H7 (cell line): ENCODE data around the gene PDGFA. TPM values are rescaled to one million over a fixed set of nuclear protein-coding genes. Genes with fewer than 3 reads are reported as not detected.

ENCODE experiments used
- DNase-seq: peaks from one replicate; pipeline ENCODE4 v3.0.0; 2012
- H3K27me3 ChIP-seq: 2 replicates; pipeline ENCODE4 v1.6.0; 2011; ENCODE audit warnings: mild to moderate bottlenecking, low read length; ENCODE audit not compliant: control insufficient read depth, insufficient read depth
- H3K36me3 ChIP-seq: replicated peaks from 2 replicates; pipeline ENCODE4 v1.5.1; 2011; ENCODE audit warnings: low read length; ENCODE audit not compliant: control insufficient read depth, insufficient read depth
- H3K4me3 ChIP-seq: 2 replicates; pipeline ENCODE4 v1.5.1; 2011; ENCODE audit warnings: low read depth, mild to moderate bottlenecking, control low read depth, low read length, moderate library complexity; ENCODE audit not compliant: insufficient read depth
- total RNA-seq: library from RNA; depleted of rRNA; stranded (reverse); fragments of >200 nt; shearing (Covaris generic); gene quantifications from 2 replicates; pipeline ENCODE4 v1.2.3, GENCODE V29; 2014

The PDGFA gene
- total RNA-seq, 1 experiment from 2014 or later: 149 TPM

- no peak overlapping the region for H3K4me3 ChIP-seq
- H3K36me3 ChIP-seq: no peaks in the 10 kb centered on the region; the same call in none of the 2 replicates
- peaks cover under 1% of the 10 kb centered on the region; the same call in 1 of the 2 replicates for H3K27me3 ChIP-seq
- DNase-seq: no peak
Measured at GRCh38 chr7:511476-512145, 8.0 kb downstream of the PDGFA start.

- H3K36me3 ChIP-seq: no peaks in the 10 kb centered on the region; the same call in none of the 2 replicates
- no peaks in the 10 kb centered on the region for H3K27me3 ChIP-seq
- no peak for DNase-seq
- no peak overlapping the region for H3K4me3 ChIP-seq
Measured at GRCh38 chr7:510782-511281, 8.8 kb downstream of the PDGFA start.

GRCh38 chr7:510131-510481, 9.5 kb downstream of the PDGFA start:
- H3K36me3 ChIP-seq: no peaks in the 10 kb centered on the region; the same call in none of the 2 replicates
- no peaks in the 10 kb centered on the region for H3K27me3 ChIP-seq
- DNase-seq: no peak
- H3K4me3 ChIP-seq: no peak overlapping the region

GRCh38 chr7:509426-510130, 10.1 kb downstream of the PDGFA start:
- no peak overlapping the region for H3K4me3 ChIP-seq
- H3K27me3 ChIP-seq: no peaks in the 10 kb centered on the region
- no peaks in the 10 kb centered on the region; the same call in none of the 2 replicates for H3K36me3 ChIP-seq
- no peak for DNase-seq

GRCh38 chr7:508461-509170, 11.0 kb downstream of the PDGFA start:
- Histone ChIP-seq H3K4me3 (no peak overlapping the region), H3K27me3 (no peaks in the 10 kb centered on the region), H3K36me3 (no peaks in the 10 kb centered on the region; the same call in none of the 2 replicates)
- no peak for DNase-seq

- Histone ChIP-seq H3K4me3 (no peak overlapping the region), H3K36me3 (no peaks in the 10 kb centered on the region; the same call in none of the 2 replicates), H3K27me3 (no peaks in the 10 kb centered on the region)
- DNase-seq: no peak
Measured at GRCh38 chr7:507623-508300, 11.9 kb downstream of the PDGFA start.

GRCh38 chr7:506921-507622, 12.6 kb downstream of the PDGFA start:
- Histone ChIP-seq H3K36me3 (no peaks in the 10 kb centered on the region; the same call in none of the 2 replicates), H3K27me3 (no peaks in the 10 kb centered on the region), H3K4me3 (no peak overlapping the region)
- no peak for DNase-seq

- DNase-seq: no peak
- no peaks in the 10 kb centered on the region for H3K27me3 ChIP-seq
- H3K4me3 ChIP-seq: no peak overlapping the region
- peaks cover under 1% of the 10 kb centered on the region for H3K36me3 ChIP-seq
Measured at GRCh38 chr7:506391-506831, 13.2 kb downstream of the PDGFA start.

GRCh38 chr7:505171-505570, 14.5 kb downstream of the PDGFA start:
- Histone ChIP-seq H3K4me3 (no peak overlapping the region), H3K27me3 (no peaks in the 10 kb centered on the region), H3K36me3 (peaks cover 4% of the 10 kb centered on the region)
- DNase-seq: no peak

- H3K4me3 ChIP-seq: no peak overlapping the region
- DNase-seq: no peak
- no peaks in the 10 kb centered on the region for H3K27me3 ChIP-seq
- peaks cover 4% of the 10 kb centered on the region for H3K36me3 ChIP-seq
Measured at GRCh38 chr7:504221-505111, 15.2 kb downstream of the PDGFA start.

GRCh38 chr7:503575-504111, 16.0 kb downstream of the PDGFA start:
- DNase-seq: no peak
- Histone ChIP-seq H3K36me3 (peaks cover 5% of the 10 kb centered on the region), H3K4me3 (no peak overlapping the region), H3K27me3 (no peaks in the 10 kb centered on the region)

GRCh38 chr7:502296-502695, 17.4 kb downstream of the PDGFA start:
- Histone ChIP-seq H3K36me3 (peaks cover 5% of the 10 kb centered on the region), H3K27me3 (no peaks in the 10 kb centered on the region), H3K4me3 (no peak overlapping the region)
- no peak for DNase-seq

- peaks cover 5% of the 10 kb centered on the region for H3K36me3 ChIP-seq
Measured at GRCh38 chr7:501526-501925, 18.1 kb downstream of the PDGFA start.

More at GRCh38 chr7:501526-501925, 18.1 kb downstream of the PDGFA start:
- DNase-seq: no peak
- H3K27me3 ChIP-seq: no peaks in the 10 kb centered on the region
- no peak overlapping the region for H3K4me3 ChIP-seq
